ENCODE measurements around the gene EXOC2.
"Not testable (repeated sequence)": the region's sequence is repeated elsewhere in the genome, so short reads cannot be mapped to it uniquely, and the experiment has no call there.

EXOC2 gene

DNA sequence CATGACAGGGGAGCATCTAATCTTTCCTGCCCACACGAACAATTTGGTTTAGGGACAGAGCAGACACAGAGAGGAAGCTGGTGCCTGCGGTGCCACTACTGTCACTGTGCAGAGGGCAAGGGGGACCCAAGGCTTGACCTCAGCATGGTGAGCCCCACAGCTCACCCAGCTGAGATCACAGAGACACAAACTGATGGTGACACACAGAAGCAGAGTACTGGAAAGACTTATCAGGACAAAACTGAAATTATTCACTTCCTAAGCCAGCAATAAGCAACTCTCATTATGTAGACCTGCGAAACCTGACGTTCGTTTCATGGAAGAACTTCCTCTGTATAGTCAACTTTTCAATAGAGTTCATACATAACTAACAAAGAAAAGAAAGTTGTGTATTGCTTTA, 122.1 kb downstream of the EXOC2 start:
- H3K27me3 Mint-ChIP-seq: no peaks in the 10 kb centered on the region
- no peak overlapping the region for H3K27ac Mint-ChIP-seq
- H3K4me1 Mint-ChIP-seq (ENCODE audit: low read depth): peaks cover 4% of the 10 kb centered on the region
- H3K4me3 Mint-ChIP-seq: no peak overlapping the region
- H3K9me3 Mint-ChIP-seq: no peaks in the 10 kb centered on the region
- H3K36me3 Mint-ChIP-seq (ENCODE audit: low read depth): peaks cover 35% of the 10 kb centered on the region

DNA sequence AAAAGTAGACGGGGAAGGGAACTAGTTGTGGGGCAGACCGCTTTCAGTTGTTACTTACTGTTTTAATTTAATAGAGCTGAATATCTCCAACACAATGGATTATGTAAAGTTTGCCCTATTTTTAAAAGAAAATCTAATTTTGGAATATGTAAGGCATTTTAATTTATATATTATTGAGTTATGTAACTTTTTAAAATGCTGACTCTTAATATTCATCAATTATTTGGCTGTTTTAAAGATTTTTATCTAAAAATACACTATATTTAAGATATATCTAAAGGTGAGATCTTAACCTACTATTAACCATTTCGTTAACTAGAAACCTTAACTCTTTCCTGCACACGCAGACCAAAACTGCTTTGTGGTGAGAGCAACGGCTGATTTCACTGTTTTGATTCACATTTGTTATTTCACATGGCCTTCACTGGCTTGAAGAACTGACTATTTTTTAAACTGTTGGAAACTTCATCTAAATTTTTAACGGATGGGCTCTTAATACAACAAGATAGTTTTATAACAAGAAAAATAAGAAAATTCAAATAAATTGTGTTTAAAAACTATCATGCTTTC, 123.9 kb downstream of the EXOC2 start:
- no peaks in the 10 kb centered on the region for H3K9me3 Mint-ChIP-seq
- H3K27me3 Mint-ChIP-seq: no peaks in the 10 kb centered on the region
- H3K27ac Mint-ChIP-seq: no peak overlapping the region
- H3K4me3 Mint-ChIP-seq: no peak overlapping the region
- H3K4me1 Mint-ChIP-seq (ENCODE audit: low read depth): peaks cover 4% of the 10 kb centered on the region
- H3K36me3 Mint-ChIP-seq (ENCODE audit: low read depth): peaks cover 37% of the 10 kb centered on the region

DNA sequence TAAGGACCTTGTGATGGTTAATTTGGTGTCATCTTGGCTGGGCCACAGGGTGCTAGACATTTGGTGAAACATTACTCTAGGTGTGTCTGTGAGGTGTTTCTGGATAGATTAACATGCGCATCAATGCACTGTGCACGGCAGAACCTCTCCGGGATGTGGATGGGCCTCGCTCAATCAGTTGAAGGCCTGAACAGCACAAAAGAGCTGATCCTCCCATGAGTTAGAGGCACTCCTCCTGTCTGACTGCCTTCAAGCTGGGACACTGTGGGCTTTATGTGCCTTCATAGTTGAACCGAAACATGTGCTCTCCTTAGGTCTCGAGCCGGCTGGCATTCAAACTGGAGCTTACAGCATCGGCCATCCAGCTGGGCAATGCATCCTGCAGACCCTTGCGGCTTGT, 124.9 kb downstream of the EXOC2 start:
- Mint-ChIP-seq H3K27me3 (no peaks in the 10 kb centered on the region), H3K27ac (peak overlapping the region; percentile 55), H3K36me3 (ENCODE audit: low read depth) (peaks cover 43% of the 10 kb centered on the region), H3K4me3 (no peak overlapping the region), H3K9me3 (no peaks in the 10 kb centered on the region), H3K4me1 (ENCODE audit: low read depth) (peaks cover 4% of the 10 kb centered on the region)

DNA sequence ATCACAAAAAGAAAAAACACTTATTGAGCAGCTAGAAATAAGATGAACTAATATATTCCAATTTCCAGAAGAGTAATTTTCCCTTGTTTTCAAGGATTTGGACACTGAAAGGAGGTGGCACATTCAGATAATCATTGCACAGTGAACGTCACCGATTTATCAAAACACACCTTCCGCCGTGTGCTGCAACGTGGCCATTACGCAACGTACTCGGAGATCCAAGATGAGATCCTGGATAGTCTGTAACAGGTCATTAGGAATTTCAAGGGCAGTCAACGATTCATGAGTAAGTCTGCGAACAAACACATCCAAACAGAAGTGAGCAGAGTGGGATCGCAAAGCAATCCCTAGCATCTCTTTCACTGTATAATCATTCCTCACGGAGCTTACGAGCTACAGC, 129.1 kb downstream of the EXOC2 start:
- H3K4me3 Mint-ChIP-seq: no peak overlapping the region
- no peaks in the 10 kb centered on the region for H3K27me3 Mint-ChIP-seq
- H3K9me3 Mint-ChIP-seq: no peaks in the 10 kb centered on the region
- H3K36me3 Mint-ChIP-seq (ENCODE audit: low read depth): peaks cover 51% of the 10 kb centered on the region
- peaks cover 31% of the 10 kb centered on the region for H3K4me1 Mint-ChIP-seq (ENCODE audit: low read depth)
- no peak overlapping the region for H3K27ac Mint-ChIP-seq

DNA sequence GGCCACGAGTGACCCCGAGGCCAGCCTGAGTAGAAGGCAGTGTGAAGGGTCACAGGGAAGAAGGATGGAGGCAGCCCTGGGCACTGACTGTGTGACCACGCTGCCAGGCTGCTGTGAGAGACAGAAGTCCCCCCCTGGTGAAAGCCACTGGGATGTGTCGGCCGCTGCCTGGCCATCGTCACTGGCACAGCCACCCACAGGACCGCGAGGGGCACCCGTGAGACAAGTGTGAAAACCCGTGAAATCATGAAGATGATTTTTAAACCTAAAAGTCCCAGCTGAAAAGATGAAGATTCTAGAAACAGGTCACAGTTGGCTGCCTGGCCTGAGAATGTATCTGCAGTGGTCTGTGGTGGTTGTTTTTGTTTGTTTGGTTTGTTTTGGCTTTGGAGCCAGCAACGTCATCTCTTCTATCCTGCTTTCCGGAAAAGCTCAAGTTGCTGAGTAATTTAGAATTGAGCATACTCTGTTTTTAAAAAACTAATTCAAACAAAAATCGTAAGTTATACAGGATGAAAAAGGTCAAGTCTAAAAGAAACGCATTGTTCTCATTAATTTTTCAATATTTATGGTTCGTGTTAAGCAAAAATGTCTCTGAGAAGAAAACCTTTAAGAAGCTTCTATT, 130.8 kb downstream of the EXOC2 start:
- Mint-ChIP-seq H3K36me3 (ENCODE audit: low read depth) (peaks cover 48% of the 10 kb centered on the region), H3K9me3 (no peaks in the 10 kb centered on the region), H3K27me3 (no peaks in the 10 kb centered on the region), H3K4me3 (no peak overlapping the region), H3K27ac (peak overlapping the region; percentile 72), H3K4me1 (ENCODE audit: low read depth) (peaks cover 45% of the 10 kb centered on the region)

DNA sequence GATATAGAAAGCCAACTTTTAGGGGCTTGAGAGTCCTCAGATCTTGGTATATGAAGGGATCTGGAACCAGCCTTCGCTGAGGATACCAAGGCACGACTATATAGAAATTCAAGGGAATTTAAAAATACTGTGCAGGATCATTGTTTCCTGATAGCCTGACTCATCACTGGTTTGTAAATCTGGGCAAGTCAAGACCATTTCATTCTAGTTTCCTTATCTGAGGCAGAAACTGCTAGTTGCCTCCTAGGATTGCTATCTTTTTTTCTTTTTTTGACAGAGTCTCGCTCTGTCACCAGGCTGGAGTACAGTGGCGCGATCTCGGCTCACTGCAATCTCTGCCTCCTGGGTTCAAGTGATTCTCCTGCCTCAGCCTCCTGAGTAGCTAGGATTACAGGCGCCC, 131.6 kb downstream of the EXOC2 start:
- Mint-ChIP-seq H3K36me3 (ENCODE audit: low read depth) (peaks cover 55% of the 10 kb centered on the region), H3K27ac (peak overlapping the region; percentile 72)

DNA sequence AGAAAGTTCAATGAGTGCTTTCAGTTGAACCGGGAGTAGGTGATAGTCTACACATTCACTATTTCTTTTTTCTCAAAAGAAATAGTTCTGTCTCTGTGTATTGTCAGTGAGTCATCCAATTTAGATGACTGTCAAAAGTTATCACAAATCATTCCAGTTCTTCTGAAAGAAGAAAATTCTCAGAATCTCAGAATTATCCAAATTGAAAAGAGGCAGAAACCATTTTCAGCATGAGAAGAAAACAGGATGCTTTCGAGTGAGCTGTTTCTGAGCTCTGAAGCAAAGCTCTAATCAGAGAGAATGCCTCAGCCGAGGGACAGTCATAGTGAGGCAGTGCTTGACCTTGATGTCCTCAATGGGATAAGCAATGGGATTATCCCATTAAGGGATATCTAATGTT, 134.0 kb downstream of the EXOC2 start:
- Mint-ChIP-seq H3K27me3 (no peaks in the 10 kb centered on the region), H3K9me3 (no peaks in the 10 kb centered on the region), H3K27ac (peak overlapping the region; percentile 78), H3K4me3 (no peak overlapping the region), H3K36me3 (ENCODE audit: low read depth) (peaks cover 59% of the 10 kb centered on the region), H3K4me1 (ENCODE audit: low read depth) (peaks cover 56% of the 10 kb centered on the region)

More for the DNA sequence above, 131.6 kb downstream of the EXOC2 start:
- H3K4me3 Mint-ChIP-seq, H3K27me3 Mint-ChIP-seq, H3K9me3 Mint-ChIP-seq: not testable (repeated sequence)
- peaks cover 53% of the 10 kb centered on the region for H3K4me1 Mint-ChIP-seq (ENCODE audit: low read depth)

DNA sequence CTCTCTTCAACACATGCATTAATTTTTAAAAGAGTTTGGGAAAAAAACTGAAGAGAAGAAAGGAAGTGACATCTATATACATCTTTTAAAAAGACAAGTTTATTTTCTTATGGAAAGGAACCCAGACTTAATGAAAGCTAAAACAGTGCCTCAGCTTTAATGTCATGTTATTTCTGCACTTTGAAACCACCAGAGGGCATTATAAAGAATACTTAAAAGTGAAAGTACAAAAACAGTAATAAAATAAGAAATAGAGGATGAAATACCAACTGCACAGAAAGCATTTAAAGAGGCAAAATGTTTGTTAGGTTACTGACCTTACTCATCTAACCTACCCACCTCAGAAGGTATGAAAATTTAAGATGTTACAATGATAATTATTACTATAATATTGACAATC, 134.8 kb downstream of the EXOC2 start:
- Mint-ChIP-seq H3K4me1 (ENCODE audit: low read depth) (peaks cover 56% of the 10 kb centered on the region), H3K36me3 (ENCODE audit: low read depth) (peaks cover 58% of the 10 kb centered on the region), H3K27me3 (no peaks in the 10 kb centered on the region), H3K4me3 (no peak overlapping the region), H3K9me3 (no peaks in the 10 kb centered on the region), H3K27ac (peak overlapping the region; percentile 70)

DNA sequence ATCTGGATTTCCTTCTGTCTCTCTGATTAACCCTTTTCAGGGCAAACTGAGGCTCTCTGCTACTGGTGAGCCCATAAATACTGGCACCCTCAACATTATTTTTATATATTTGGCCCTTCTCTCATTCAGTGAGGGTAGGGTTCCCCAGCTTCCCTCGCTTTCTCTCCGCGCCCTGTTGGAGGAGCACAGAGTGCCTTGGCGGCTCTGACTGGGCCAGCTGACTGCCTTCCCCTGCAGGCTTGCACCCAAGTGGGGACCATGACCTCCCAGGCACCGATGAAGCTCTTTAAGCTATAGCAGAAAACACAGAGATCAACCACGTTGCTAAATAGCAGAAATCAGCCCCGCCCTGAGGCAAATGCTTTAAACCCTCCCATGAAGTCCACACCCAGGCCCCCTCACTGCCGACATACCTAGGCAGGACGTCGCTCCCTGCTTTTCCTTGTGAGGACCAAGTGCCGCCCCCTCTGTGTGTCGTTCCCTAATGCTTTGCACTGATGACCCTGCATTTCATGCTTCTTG, 141.0 kb downstream of the EXOC2 start:
- no peaks in the 10 kb centered on the region for H3K27me3 Mint-ChIP-seq
- H3K4me1 Mint-ChIP-seq (ENCODE audit: low read depth): peaks cover 57% of the 10 kb centered on the region
- no peak overlapping the region for H3K4me3 Mint-ChIP-seq
- H3K9me3 Mint-ChIP-seq: no peaks in the 10 kb centered on the region
- H3K36me3 Mint-ChIP-seq (ENCODE audit: low read depth): peaks cover 30% of the 10 kb centered on the region
- H3K27ac Mint-ChIP-seq: peak overlapping the region; percentile 24

DNA sequence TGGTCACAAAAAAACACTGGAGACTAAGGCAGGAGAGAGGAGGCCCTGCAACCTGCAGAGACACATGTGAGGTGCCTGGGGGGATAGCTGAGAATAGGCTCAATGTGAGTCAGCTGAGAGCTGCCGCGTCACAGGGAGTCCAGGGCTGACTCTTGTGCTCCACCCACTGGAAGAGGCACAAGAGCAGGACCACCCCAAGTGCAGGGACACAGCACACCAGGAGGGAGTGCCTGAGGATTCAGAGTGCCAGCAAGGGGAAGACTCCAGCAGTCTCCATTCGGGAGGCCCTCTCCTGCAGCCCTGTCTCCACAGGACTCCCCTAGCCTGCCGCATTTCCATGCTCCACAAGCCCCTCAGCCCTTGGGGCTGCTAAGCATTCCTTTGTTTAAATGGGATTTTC, 141.5 kb downstream of the EXOC2 start:
- no peaks in the 10 kb centered on the region for H3K27me3 Mint-ChIP-seq
- H3K27ac Mint-ChIP-seq: peak overlapping the region; percentile 74
- peaks cover 30% of the 10 kb centered on the region for H3K36me3 Mint-ChIP-seq (ENCODE audit: low read depth)

DNA sequence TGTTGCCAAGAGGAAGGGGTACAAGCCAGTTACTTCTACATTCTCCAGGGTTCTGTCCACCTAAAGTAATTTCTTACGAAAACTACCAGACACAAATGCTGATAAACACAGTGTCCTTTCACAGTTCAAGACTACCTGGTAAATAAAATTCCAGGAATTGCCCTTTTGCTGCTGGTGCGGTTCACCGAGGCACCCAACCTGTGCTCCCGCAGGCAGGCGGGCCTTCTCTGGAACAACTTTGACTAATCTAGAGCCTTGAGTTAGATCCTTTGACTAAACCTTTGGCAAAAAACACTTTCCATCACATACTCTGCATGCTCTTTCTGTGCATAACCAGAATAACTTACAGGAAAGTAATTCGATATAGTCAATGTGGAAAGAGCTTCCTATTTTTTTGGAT, 143.0 kb downstream of the EXOC2 start:
- H3K27ac Mint-ChIP-seq: peak overlapping the region; percentile 65
- H3K27me3 Mint-ChIP-seq: no peaks in the 10 kb centered on the region
- H3K9me3 Mint-ChIP-seq: no peaks in the 10 kb centered on the region
- H3K36me3 Mint-ChIP-seq (ENCODE audit: low read depth): peaks cover 29% of the 10 kb centered on the region
- no peak overlapping the region for H3K4me3 Mint-ChIP-seq
- H3K4me1 Mint-ChIP-seq (ENCODE audit: low read depth): peaks cover 53% of the 10 kb centered on the region

More for the DNA sequence above, 141.5 kb downstream of the EXOC2 start:
- Mint-ChIP-seq H3K9me3 (no peaks in the 10 kb centered on the region), H3K4me1 (ENCODE audit: low read depth) (peaks cover 57% of the 10 kb centered on the region), H3K4me3 (no peak overlapping the region)

DNA sequence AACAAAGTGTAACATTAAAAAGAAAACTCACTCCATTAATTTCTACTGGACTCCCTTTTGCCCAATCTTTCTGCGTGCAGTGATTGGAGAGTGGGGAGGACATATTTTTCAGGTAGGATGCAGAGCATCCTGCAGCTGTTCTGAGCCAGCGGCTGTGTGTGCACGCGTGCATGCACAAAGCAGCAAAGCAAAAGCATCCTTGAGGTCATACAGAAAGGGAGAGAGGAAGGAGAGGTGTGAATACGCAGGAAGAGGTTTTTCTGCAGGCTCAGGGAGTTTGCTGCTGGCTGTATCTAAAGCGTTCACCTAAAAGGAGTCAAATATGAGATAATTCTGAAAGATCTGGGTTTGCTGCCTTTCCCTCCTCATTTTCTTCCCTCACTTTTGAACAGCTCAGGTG, 144.4 kb downstream of the EXOC2 start:
- H3K4me3 Mint-ChIP-seq: peak overlapping the region; percentile 71
- no peaks in the 10 kb centered on the region for H3K27me3 Mint-ChIP-seq
- H3K4me1 Mint-ChIP-seq (ENCODE audit: low read depth): peaks cover 59% of the 10 kb centered on the region
- H3K36me3 Mint-ChIP-seq (ENCODE audit: low read depth): peaks cover 36% of the 10 kb centered on the region
- no peaks in the 10 kb centered on the region for H3K9me3 Mint-ChIP-seq
- H3K27ac Mint-ChIP-seq: peak overlapping the region; percentile 96

DNA sequence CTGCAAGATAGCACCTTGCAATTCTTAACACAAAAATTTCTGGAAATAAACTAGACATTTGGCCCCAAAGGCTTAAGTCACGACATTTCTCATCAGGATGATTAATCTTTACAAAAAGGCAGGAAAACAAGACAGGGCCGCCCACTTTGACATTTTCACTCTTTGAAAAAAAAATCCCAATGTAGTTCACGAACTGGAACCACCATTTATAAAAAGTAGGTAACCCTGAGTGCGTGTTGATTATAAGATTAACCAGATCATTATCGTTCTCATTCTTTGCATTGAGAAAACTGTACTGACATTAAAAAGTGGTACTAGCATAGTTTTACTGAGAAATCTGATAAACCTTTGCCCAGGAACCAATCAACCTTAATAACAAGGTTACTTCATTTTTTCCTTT, 144.8 kb downstream of the EXOC2 start:
- Mint-ChIP-seq H3K9me3 (peaks cover 2% of the 10 kb centered on the region), H3K4me3 (peak overlapping the region; percentile 71), H3K4me1 (ENCODE audit: low read depth) (peaks cover 59% of the 10 kb centered on the region), H3K36me3 (ENCODE audit: low read depth) (peaks cover 40% of the 10 kb centered on the region), H3K27me3 (no peaks in the 10 kb centered on the region), H3K27ac (peak overlapping the region; percentile 96)

DNA sequence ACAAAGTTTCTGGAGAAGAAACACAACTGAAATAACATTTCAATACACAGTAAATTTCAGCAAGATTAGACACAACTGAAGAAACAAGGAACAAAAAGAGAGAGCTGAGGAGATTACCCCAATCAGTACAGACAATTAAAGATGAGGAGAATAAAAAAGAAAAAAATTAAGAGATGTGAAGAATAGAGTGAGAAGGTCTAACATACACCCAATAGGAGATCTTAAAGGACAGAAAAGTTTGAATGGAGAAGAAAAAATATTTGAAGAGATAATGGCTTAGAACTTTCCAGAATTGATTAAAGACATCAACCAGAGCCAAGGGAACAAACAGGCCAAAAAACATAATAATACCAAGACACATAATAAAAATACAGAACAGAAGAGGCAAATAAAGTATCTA, 152.4 kb downstream of the EXOC2 start:
- no peaks in the 10 kb centered on the region for H3K27me3 Mint-ChIP-seq
- no peak overlapping the region for H3K27ac Mint-ChIP-seq
- peaks cover 22% of the 10 kb centered on the region for H3K9me3 Mint-ChIP-seq
- peaks cover 6% of the 10 kb centered on the region for H3K4me1 Mint-ChIP-seq (ENCODE audit: low read depth)
- H3K4me3 Mint-ChIP-seq: no peak overlapping the region
- H3K36me3 Mint-ChIP-seq (ENCODE audit: low read depth): peaks cover 80% of the 10 kb centered on the region

DNA sequence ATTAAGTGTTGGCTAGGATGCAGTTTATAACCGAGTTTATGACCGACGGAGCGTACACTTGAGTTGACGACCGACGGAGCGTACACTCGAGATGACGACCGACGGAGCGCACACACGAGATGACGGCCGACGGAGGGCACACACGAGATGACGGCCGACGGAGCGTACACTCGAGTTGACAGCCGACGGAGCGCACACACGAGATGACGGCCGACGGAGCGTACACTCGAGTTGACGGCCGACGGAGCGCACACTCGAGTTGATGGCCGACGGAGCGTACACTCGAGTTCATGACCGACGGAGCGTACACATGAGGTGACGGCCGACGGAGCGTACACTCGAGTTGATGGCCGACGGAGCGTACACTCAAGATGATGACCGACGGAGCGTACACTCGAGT, 155.8 kb downstream of the EXOC2 start:
- Mint-ChIP-seq H3K4me1 (ENCODE audit: low read depth) (no peaks in the 10 kb centered on the region), H3K9me3 (peaks cover 10% of the 10 kb centered on the region), H3K27me3 (no peaks in the 10 kb centered on the region), H3K4me3 (no peak overlapping the region), H3K27ac (no peak overlapping the region), H3K36me3 (ENCODE audit: low read depth) (peaks cover 61% of the 10 kb centered on the region)

DNA sequence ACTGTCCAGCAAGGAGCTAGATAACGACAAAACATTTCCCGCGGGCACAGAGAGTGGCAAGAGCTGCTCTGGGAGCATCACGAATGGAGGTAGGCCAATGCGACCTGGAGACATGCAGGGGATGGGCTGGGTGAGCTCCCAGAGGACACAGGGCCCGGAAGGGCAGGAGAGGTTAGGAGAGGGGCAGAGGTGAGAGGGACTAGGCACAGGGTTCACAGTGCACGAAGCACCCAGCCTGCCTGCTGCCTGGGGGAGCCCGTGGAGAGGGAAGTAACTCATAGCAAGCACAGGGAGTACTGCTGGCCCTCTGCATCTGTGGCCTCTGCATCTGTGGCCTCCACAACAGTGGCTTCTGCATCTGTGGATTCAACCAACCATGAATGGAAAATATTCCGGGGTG, 162.5 kb downstream of the EXOC2 start:
- Mint-ChIP-seq H3K4me3 (no peak overlapping the region), H3K27ac (peak overlapping the region; percentile 0), H3K9me3 (no peaks in the 10 kb centered on the region), H3K27me3 (no peaks in the 10 kb centered on the region), H3K4me1 (ENCODE audit: low read depth) (peaks cover 11% of the 10 kb centered on the region), H3K36me3 (ENCODE audit: low read depth) (peaks cover 43% of the 10 kb centered on the region)

All from stimulated activated naive CD8-positive, alpha-beta T cell treated with anti-CD3 and anti-CD28 coated beads, Interleukin-15, Interleukin-2, amounts not matched to agents 100 ng/mL and 50 ng/mL, for 24 hours (primary cell).